Breast epithelium (tissue), 4 donors: ENCODE measurements around the gene CXCL14. TPM values are rescaled to one million over a fixed set of nuclear protein-coding genes. Genes with fewer than 3 reads are reported as not detected.

Experiments
- DNase-seq, 2 donors: peaks; one replicate each; pipeline ENCODE4 v3.0.0-alpha.2; 2019; ENCODE audit warnings: low spot score in 2 of 2
- H3K27ac ChIP-seq, 2 donors: fragments of 200-600 bp; sonication (generic) in 1 of 2; one replicate each; pipeline ENCODE4 v1.5.1; 2016 to 2019; ENCODE audit warnings: mild to moderate bottlenecking in 1 of 2
- H3K27me3 ChIP-seq, 2 donors: fragments of 200-600 bp; sonication (generic) in 1 of 2; one replicate each; pipeline versions ENCODE4 v1.5.1 to v1.6.0; 2017 to 2019; ENCODE audit warnings: control low read depth in 1 of 2, mild to moderate bottlenecking in 1 of 2
- H3K36me3 ChIP-seq: fragments of 200-600 bp; one replicate; pipeline ENCODE4 v1.5.1; 2019
- H3K4me1 ChIP-seq, 2 donors: fragments of 200-600 bp; sonication (generic); one replicate each; pipeline ENCODE4 v1.5.1; 2016 to 2019; ENCODE audit warnings: control low read depth in 1 of 2
- H3K4me3 ChIP-seq, 3 donors: fragments of 200-600 bp; sonication (generic); 1 replicate in 2 of 3; 2 replicates in 1 of 3; pipeline ENCODE4 v1.5.1; 2016 to 2019; ENCODE audit warnings: mild to moderate bottlenecking in 3 of 3, moderate library complexity in 2 of 3
- H3K9me3 ChIP-seq, 2 donors: fragments of 200-600 bp; sonication (generic) in 1 of 2; one replicate each; pipeline ENCODE4 v1.5.1; 2016 to 2019; ENCODE audit warnings: control low read depth in 1 of 2
- POLR2A ChIP-seq: fragments of 450-650 bp; IDR thresholded peaks from one replicate; pipeline ENCODE4 v1.6.1; 2016; ENCODE audit warnings: antibody characterized with exemption, mild to moderate bottlenecking, moderate library complexity
- POLR2AphosphoS5 ChIP-seq, 3 donors: sonication (generic); formaldehyde crosslinking; IDR thresholded peaks; one replicate each; pipeline ENCODE4 v1.6.1; 2017; ENCODE audit warnings: antibody characterized with exemption in 3 of 3
- intact Hi-C: fragments of 100-400 bp; cut with DNase I; formaldehyde crosslinking; loops from one replicate; pipeline ENCODE4 v1.15.1; 2023; ENCODE audit warnings: low total_unique reads
- total RNA-seq, 3 donors: library from RNA; depleted of rRNA; stranded (reverse); fragments of >200 nt; gene quantifications; one replicate each; pipeline ENCODE4 v1.1.0, GENCODE V29; 2016
- TF ChIP-seq, protein P1 (sequence below), 3 donors: fragments of 450-650 bp; IDR thresholded peaks; one replicate each; pipeline ENCODE4 v1.5.1; 2016 to 2017; ENCODE audit warnings: antibody characterized with exemption in 3 of 3, mild to moderate bottlenecking in 3 of 3, moderate library complexity in 3 of 3

Gene CXCL14
- total RNA-seq, 3 donors from 2014 or later = 45.5 to 1,054 (median 46.9) TPM

DNA sequence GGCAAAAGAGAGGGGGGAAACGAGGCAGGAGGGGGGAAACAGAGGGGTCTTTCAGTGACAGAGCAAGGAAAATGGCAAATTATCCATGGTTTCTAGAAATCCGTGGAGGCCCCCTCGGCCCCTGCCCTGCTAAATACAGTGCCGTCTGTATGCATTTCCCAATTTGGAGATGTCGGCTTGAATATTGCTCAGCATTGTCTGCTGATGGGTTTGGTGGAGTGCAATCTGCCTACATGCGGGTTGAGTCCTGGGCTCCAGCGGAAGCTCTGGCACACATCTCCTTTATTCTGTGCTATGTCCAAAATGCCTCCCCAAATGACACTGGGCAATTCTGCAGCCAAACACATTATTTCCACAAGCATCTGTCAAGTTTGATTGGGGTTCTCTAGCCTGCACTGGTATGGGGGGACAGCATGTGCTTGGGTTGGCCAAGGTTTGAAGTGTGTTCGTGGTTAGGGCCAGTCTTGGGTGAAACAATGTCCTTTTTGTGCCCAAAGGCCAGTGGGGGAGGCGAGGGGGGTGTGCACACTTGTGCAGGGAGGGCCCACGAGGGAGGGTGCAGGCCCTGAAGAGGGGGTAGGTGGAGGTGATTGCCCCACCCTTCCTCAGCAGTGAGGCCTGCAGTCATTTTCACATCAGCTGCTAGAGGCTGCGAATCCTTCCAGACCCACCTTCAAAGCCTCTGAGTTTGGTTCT lies 36.8 kb downstream of the CXCL14 start:
- intact Hi-C loops = no loop called here
- peaks cover 6 to 73% of the 10 kb centered on the region in 2 donors for H3K27me3 ChIP-seq
- TF ChIP-seq POLR2A (no peak), POLR2AphosphoS5 (IDR thresholded peaks at IDR 0.05) (no peak)
- TF ChIP-seq, protein P1, sequence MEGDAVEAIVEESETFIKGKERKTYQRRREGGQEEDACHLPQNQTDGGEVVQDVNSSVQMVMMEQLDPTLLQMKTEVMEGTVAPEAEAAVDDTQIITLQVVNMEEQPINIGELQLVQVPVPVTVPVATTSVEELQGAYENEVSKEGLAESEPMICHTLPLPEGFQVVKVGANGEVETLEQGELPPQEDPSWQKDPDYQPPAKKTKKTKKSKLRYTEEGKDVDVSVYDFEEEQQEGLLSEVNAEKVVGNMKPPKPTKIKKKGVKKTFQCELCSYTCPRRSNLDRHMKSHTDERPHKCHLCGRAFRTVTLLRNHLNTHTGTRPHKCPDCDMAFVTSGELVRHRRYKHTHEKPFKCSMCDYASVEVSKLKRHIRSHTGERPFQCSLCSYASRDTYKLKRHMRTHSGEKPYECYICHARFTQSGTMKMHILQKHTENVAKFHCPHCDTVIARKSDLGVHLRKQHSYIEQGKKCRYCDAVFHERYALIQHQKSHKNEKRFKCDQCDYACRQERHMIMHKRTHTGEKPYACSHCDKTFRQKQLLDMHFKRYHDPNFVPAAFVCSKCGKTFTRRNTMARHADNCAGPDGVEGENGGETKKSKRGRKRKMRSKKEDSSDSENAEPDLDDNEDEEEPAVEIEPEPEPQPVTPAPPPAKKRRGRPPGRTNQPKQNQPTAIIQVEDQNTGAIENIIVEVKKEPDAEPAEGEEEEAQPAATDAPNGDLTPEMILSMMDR (IDR thresholded peaks at IDR 0.05) = no peak
- peaks cover 0 to 6% of the 10 kb centered on the region in 2 donors for H3K4me1 ChIP-seq
- no peak overlapping the region for H3K4me3 ChIP-seq
- no peak overlapping the region for H3K27ac ChIP-seq
- no peaks in the 10 kb centered on the region for H3K36me3 ChIP-seq
- H3K9me3 ChIP-seq = no peaks in the 10 kb centered on the region
- no peak for DNase-seq

DNA sequence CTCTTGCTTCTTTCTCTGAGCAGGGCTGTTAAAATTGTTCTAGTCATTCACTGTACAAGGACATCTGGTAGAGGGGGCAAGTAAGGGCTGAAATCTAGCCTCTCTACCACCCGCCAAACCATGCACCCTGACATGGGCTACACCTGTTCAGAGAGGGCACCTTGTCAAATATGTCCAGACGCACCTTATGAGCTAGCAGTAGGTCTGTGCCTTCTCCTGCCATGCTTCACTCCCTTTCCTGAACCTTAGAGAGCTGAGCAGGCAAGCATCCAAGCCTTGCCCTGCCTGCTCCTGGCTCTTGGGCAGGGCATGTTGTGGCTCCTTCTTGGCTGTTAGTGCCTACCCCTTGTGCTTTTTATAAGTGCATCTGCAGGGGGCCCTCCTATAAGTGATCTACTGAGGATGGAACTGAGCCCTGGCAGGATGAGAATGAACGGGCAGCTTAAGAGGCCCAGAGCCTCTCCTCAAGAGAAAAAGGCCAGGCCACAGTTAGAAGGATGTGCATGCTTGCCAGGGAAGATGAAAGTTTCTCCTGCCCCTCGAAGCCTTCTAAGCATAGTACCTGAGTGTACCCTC lies 39.3 kb downstream of the CXCL14 start:
- no peak for DNase-seq
- Histone ChIP-seq H3K9me3 (no peaks in the 10 kb centered on the region), H3K4me1 (peaks cover 0 to 6% of the 10 kb centered on the region in 2 donors), H3K36me3 (no peaks in the 10 kb centered on the region), H3K27me3 (peaks cover 12 to 76% of the 10 kb centered on the region in 2 donors), H3K4me3 (no peak overlapping the region), H3K27ac (no peak overlapping the region)
- no peak for TF ChIP-seq POLR2AphosphoS5 (IDR thresholded peaks at IDR 0.05)
- intact Hi-C loops = no loop called here

DNA sequence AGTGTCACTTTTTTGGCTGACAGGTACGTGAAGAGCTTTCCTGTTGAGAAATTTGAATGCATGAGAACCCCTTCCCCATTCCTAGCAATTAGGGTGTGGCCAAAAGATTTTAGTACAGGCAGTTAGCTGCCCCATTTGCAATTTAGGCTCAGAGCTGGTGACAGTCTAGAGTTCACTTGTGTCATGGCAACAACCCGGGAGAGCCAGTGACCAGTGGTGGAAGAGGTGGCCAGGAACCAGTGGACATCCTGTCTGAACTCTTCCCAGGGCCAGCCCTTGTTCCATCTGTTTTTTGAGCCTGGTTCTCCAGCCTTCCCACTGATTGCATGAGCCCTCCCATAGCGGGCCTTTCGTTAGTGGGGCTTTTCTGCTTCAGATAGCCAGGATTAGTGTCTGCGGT lies 40.5 kb downstream of the CXCL14 start:
- no peaks in the 10 kb centered on the region for H3K36me3 ChIP-seq
- H3K4me1 ChIP-seq = no peaks in the 10 kb centered on the region
- H3K4me3 ChIP-seq = no peak overlapping the region
- no peak for DNase-seq
- intact Hi-C loops = no loop called here
- no peak overlapping the region for H3K27ac ChIP-seq
- H3K27me3 ChIP-seq = peaks cover 6 to 76% of the 10 kb centered on the region in 2 donors
- TF ChIP-seq POLR2AphosphoS5 (IDR thresholded peaks at IDR 0.05) (no peak), POLR2A (no peak)
- TF ChIP-seq, protein P1 (IDR thresholded peaks at IDR 0.05) = no peak
- no peaks in the 10 kb centered on the region for H3K9me3 ChIP-seq

DNA sequence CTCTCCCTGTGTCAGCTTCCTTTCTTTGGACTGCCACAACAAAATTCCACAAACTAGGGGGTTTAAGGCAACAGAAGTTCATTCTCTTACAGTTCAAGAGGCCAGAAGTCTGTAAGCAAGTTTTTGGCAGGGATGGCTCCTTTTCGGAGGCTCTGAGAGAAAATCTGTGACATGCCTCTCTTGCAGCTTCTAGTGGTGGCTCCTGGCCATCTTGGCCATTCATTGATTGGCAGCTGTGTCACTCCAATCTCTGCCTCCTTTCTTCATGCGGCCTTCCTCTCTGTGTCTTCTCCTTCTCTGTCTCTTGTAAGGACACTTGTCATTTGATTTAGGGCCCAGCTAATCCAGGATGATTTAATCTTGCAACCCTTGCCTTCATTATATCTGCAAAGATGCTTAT lies 41.0 kb downstream of the CXCL14 start:
- TF ChIP-seq, protein P1 (IDR thresholded peaks at IDR 0.05) = no peak
- TF ChIP-seq POLR2AphosphoS5 (IDR thresholded peaks at IDR 0.05) (no peak), POLR2A (no peak)
- Histone ChIP-seq H3K27ac (no peak overlapping the region), H3K36me3 (no peaks in the 10 kb centered on the region), H3K27me3 (peaks cover 6 to 79% of the 10 kb centered on the region in 2 donors), H3K9me3 (no peaks in the 10 kb centered on the region), H3K4me3 (no peak overlapping the region), H3K4me1 (no peaks in the 10 kb centered on the region)
- intact Hi-C loops = no loop called here
- no peak for DNase-seq

DNA sequence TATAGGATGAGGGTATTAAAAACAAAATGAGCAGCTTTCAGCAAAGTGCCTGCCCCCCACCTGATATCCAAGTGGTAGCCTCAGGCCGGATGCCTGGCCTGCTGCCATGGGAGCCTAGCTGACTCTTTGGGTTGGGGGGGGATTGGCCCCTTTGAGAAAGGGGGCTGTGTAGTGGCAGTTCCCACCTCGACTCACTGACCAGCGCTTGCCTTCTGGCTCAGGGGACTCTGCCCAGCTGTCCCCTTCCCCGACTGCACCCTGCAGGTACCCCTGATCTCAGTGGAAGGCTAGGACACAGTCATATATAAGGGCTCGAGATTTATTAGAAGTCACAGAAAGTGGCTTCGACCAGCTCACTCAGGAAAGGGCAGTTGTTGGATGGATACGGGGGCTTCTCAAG lies 41.5 kb downstream of the CXCL14 start:
- intact Hi-C loops = no loop called here
- Histone ChIP-seq H3K4me3 (no peak overlapping the region), H3K27me3 (peaks cover 6 to 77% of the 10 kb centered on the region in 2 donors), H3K27ac (no peak overlapping the region), H3K4me1 (no peaks in the 10 kb centered on the region), H3K9me3 (no peaks in the 10 kb centered on the region), H3K36me3 (no peaks in the 10 kb centered on the region)
- no peak for DNase-seq
- TF ChIP-seq POLR2AphosphoS5 (IDR thresholded peaks at IDR 0.05) (no peak), POLR2A (no peak)
- TF ChIP-seq, protein P1 (IDR thresholded peaks at IDR 0.05) = no peak
